K562 (cell line): ENCODE data around the gene ZNF513. TPM values are rescaled to one million over a fixed set of nuclear protein-coding genes. Genes with fewer than 3 reads are reported as not detected.

Experiments used
- CBFA2T3 ChIP-seq: fragments of 450-650 bp; IDR thresholded peaks from 2 replicates; pipeline ENCODE4 v1.6.1; 2017
- CHD1 ChIP-seq: fragments of 200-600 bp; sonication (generic); IDR thresholded peaks from one replicate; pipeline ENCODE4 v1.6.1; 2012; ENCODE audit warnings: mild to moderate bottlenecking, moderate library complexity, low read length, inconsistent platforms
- CHD2 ChIP-seq: IDR thresholded peaks from 2 replicates; pipeline ENCODE4 v1.6.1; 2011; ENCODE audit warnings: low read depth, low read length
- ETV5 ChIP-seq: sonication (generic); formaldehyde crosslinking; IDR thresholded peaks from 2 replicates; pipeline ENCODE4 v1.4.0; 2020; ENCODE audit warnings: low read depth, mild to moderate bottlenecking, missing genetic modification reagents
- GTF3C2 ChIP-seq: IDR thresholded peaks from 3 replicates; pipeline ENCODE4 v1.6.1; 2011; ENCODE audit warnings: borderline replicate concordance, mild to moderate bottlenecking, moderate library complexity; ENCODE audit not compliant: insufficient read length; ENCODE audit errors: extremely low read depth
- HNRNPLL ChIP-seq: fragments of 200-400 bp; formaldehyde crosslinking; IDR thresholded peaks from 2 replicates; pipeline ENCODE4 v1.6.1; 2017; ENCODE audit warnings: low read length, low read depth, mild to moderate bottlenecking; ENCODE audit not compliant: poor library complexity, severe bottlenecking
- NFIC ChIP-seq: fragments of 450-650 bp; IDR thresholded peaks from 2 replicates; pipeline ENCODE4 v1.6.1; 2017; ENCODE audit warnings: mild to moderate bottlenecking, inconsistent platforms
- PHTF2 ChIP-seq: fragments of 250-450 bp; sonication (Bioruptor Pico); IDR thresholded peaks from 2 replicates; pipeline ENCODE4 v1.5.0; 2021; ENCODE audit warnings: mild to moderate bottlenecking
- STAT5B ChIP-seq: fragments of 250-450 bp; sonication (Bioruptor Pico); IDR thresholded peaks from 2 replicates; pipeline ENCODE4 v1.8.0; 2021; ENCODE audit warnings: mild to moderate bottlenecking, inconsistent platforms
- ZBTB17 ChIP-seq: fragments of 450-650 bp; formaldehyde crosslinking; IDR thresholded peaks from 2 replicates; pipeline ENCODE4 v1.4.0; 2020; ENCODE audit warnings: mild to moderate bottlenecking
- ZNF174 ChIP-seq: fragments of 250-450 bp; sonication (Bioruptor Pico); IDR thresholded peaks from 2 replicates; pipeline ENCODE4 v1.4.0; 2020; ENCODE audit warnings: mild to moderate bottlenecking
- ZNF212 ChIP-seq: fragments of 450-650 bp; formaldehyde crosslinking; IDR thresholded peaks from 2 replicates; pipeline ENCODE4 v1.4.0; 2020; ENCODE audit warnings: mild to moderate bottlenecking
- polyA plus RNA-seq, 8 experiments: library from polyadenylated mRNA; depleted of rRNA in 4 of 8; stranded (reverse) in 5 of 8; unstranded in 3 of 8; fragments of >200 nt; fragmentation: Nextera tagmentation in 2 of 8; fragmentation: Illumina TruSeq in 1 of 8; extraction: Ambion mirVana in 2 of 8; extraction: Trizol in 1 of 8; gene quantifications; 2 replicates each; pipeline versions ENCODE4 v1.2.1 to v1.2.3, GENCODE V29; 2011 to 2014; ENCODE audit warnings: inconsistent platforms in 1 of 8, missing spikeins in 1 of 8
- total RNA-seq, 7 experiments: library from RNA; depleted of rRNA in 6 of 7; stranded (reverse); fragments of >200 nt in 6 of 7; fragmentation: Illumina TruSeq in 2 of 7; extraction: Trizol in 2 of 7; gene quantifications; 2 replicates each; pipeline versions ENCODE4 v1.2.1 to v1.2.3, GENCODE V29; 2011 to 2021; ENCODE audit warnings: low replicate concordance in 1 of 7
- TF ChIP-seq, protein P1 (sequence below): fragments of 250-450 bp; sonication (Bioruptor Pico); IDR thresholded peaks from 2 replicates; pipeline ENCODE4 v1.4.0; 2020
- TF ChIP-seq, protein P2 (sequence below): IDR thresholded peaks from 2 replicates; pipeline ENCODE4 v1.6.1; 2011; ENCODE audit warnings: borderline replicate concordance, low read depth, mild to moderate bottlenecking, moderate library complexity, low read length; ENCODE audit not compliant: insufficient read depth, poor library complexity, severe bottlenecking
- TF ChIP-seq, protein P3 (sequence below): sonication (generic); formaldehyde crosslinking; IDR thresholded peaks from 2 replicates; pipeline ENCODE4 v1.8.0; 2022; ENCODE audit warnings: mild to moderate bottlenecking, low read depth, missing genetic modification reagents
- TF ChIP-seq, protein P4 (sequence below): fragments of 200-800 bp; sonication (Bioruptor generic); IDR thresholded peaks from 2 replicates; pipeline ENCODE4 v1.6.1; 2017; ENCODE audit warnings: missing genetic modification characterization, missing compliant biosample characterization

ZNF513 gene
- total and polyA plus RNA-seq, 9 of the 15 experiments (the other 6 are each of a cell fraction or from before 2014, with no cell fraction given), result 0.04 to 13.6 (median 4.4) TPM

DNA sequence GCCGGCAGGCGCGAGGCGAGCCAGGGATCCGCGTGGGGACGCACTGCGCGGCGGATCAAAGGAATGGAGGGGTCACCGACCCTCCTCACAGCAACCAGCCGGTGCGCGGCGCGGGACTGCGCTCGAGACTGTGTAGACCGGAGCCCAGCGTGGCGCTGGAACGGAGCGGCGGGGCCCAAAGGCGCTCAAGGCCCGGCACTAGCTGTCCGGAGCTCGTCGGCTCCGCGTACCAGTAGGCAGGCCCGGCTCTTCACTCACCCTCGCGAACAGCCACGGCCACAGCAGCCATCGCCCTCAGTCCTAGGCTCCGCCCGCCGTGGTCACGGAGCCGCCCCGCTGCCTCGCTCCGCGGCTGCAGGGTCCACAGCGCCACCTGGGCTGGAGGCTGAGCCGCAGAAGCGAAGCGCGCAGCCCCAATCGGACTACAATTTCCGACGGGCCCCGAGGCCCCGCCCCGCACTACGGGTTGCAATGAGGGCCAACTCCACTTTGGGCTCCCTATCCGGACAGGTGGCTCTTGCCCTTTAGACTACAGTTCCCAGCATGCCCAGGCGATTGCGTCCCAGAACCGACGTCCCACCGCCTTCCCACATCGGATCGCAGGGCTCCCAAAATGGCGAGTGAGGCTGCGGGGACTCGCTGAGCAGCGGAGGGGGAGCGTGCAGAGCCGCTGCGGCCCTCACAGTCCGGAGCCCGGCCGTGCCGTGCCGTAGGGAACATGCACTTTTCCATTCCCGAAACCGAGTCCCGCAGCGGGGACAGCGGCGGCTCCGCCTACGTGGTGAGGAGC is 10.3 kb downstream of the ZNF513 start, which contains the start of the genes EIF2B4 and SNX17 (continued):
- TF ChIP-seq, protein P1, sequence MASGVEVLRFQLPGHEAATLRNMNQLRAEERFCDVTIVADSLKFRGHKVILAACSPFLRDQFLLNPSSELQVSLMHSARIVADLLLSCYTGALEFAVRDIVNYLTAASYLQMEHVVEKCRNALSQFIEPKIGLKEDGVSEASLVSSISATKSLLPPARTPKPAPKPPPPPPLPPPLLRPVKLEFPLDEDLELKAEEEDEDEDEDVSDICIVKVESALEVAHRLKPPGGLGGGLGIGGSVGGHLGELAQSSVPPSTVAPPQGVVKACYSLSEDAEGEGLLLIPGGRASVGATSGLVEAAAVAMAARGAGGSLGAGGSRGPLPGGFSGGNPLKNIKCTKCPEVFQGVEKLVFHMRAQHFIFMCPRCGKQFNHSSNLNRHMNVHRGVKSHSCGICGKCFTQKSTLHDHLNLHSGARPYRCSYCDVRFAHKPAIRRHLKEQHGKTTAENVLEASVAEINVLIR (CRISPR knock-in tag), result peak; percentile 56; the same call in 1 of the 2 replicates
- TF ChIP-seq ZNF212 (CRISPR knock-in tag) (no peak), PHTF2 (CRISPR knock-in tag) (no peak), STAT5B (CRISPR knock-in tag) (no peak), HNRNPLL (no peak), CHD1 (peak; percentile 86), ZBTB17 (CRISPR knock-in tag) (peak; percentile 38; the same call in 1 of the 2 replicates), CBFA2T3 (no peak), CHD2 (peak; percentile 13), NFIC (peak; percentile 47; the same call in 1 of the 2 replicates), GTF3C2 (no peak), ZNF174 (CRISPR knock-in tag) (no peak), ETV5 (CRISPR knock-in tag) (peak; percentile 90)
- TF ChIP-seq, protein P2, sequence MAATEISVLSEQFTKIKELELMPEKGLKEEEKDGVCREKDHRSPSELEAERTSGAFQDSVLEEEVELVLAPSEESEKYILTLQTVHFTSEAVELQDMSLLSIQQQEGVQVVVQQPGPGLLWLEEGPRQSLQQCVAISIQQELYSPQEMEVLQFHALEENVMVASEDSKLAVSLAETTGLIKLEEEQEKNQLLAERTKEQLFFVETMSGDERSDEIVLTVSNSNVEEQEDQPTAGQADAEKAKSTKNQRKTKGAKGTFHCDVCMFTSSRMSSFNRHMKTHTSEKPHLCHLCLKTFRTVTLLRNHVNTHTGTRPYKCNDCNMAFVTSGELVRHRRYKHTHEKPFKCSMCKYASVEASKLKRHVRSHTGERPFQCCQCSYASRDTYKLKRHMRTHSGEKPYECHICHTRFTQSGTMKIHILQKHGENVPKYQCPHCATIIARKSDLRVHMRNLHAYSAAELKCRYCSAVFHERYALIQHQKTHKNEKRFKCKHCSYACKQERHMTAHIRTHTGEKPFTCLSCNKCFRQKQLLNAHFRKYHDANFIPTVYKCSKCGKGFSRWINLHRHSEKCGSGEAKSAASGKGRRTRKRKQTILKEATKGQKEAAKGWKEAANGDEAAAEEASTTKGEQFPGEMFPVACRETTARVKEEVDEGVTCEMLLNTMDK, result peak; percentile 96
- TF ChIP-seq, protein P3, sequence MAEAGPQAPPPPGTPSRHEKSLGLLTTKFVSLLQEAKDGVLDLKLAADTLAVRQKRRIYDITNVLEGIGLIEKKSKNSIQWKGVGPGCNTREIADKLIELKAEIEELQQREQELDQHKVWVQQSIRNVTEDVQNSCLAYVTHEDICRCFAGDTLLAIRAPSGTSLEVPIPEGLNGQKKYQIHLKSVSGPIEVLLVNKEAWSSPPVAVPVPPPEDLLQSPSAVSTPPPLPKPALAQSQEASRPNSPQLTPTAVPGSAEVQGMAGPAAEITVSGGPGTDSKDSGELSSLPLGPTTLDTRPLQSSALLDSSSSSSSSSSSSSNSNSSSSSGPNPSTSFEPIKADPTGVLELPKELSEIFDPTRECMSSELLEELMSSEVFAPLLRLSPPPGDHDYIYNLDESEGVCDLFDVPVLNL (CRISPR knock-in tag), result peak; percentile 28; the same call in 1 of the 2 replicates
- TF ChIP-seq, protein P4, sequence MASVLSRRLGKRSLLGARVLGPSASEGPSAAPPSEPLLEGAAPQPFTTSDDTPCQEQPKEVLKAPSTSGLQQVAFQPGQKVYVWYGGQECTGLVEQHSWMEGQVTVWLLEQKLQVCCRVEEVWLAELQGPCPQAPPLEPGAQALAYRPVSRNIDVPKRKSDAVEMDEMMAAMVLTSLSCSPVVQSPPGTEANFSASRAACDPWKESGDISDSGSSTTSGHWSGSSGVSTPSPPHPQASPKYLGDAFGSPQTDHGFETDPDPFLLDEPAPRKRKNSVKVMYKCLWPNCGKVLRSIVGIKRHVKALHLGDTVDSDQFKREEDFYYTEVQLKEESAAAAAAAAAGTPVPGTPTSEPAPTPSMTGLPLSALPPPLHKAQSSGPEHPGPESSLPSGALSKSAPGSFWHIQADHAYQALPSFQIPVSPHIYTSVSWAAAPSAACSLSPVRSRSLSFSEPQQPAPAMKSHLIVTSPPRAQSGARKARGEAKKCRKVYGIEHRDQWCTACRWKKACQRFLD (CRISPR knock-in tag), result peak; percentile 90
